Measurements from ENCODE around the gene SHC3. TPM values are rescaled to one million over a fixed set of nuclear protein-coding genes. Genes with fewer than 3 reads are reported as not detected.

SHC3 gene, protein sequence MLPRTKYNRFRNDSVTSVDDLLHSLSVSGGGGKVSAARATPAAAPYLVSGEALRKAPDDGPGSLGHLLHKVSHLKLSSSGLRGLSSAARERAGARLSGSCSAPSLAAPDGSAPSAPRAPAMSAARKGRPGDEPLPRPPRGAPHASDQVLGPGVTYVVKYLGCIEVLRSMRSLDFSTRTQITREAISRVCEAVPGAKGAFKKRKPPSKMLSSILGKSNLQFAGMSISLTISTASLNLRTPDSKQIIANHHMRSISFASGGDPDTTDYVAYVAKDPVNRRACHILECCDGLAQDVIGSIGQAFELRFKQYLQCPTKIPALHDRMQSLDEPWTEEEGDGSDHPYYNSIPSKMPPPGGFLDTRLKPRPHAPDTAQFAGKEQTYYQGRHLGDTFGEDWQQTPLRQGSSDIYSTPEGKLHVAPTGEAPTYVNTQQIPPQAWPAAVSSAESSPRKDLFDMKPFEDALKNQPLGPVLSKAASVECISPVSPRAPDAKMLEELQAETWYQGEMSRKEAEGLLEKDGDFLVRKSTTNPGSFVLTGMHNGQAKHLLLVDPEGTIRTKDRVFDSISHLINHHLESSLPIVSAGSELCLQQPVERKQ
- 0.27 TPM for total RNA-seq (2021; ENCODE audit: unreplicated experiment)
- 0.09 and 0.16 TPM in 2 replicates for polyA plus RNA-seq (2012)
- Bru-seq, nascent RNA = percentile 36 among the genes with signal in this experiment
- BruChase-seq, experiment 1, labeled RNA remaining after a 6-hour chase = percentile 39 among the genes with signal in this experiment
- BruChase-seq, experiment 2, labeled RNA remaining after a 2-hour chase = percentile 39 among the genes with signal in this experiment
- long read RNA-seq = 0 reads

DNA sequence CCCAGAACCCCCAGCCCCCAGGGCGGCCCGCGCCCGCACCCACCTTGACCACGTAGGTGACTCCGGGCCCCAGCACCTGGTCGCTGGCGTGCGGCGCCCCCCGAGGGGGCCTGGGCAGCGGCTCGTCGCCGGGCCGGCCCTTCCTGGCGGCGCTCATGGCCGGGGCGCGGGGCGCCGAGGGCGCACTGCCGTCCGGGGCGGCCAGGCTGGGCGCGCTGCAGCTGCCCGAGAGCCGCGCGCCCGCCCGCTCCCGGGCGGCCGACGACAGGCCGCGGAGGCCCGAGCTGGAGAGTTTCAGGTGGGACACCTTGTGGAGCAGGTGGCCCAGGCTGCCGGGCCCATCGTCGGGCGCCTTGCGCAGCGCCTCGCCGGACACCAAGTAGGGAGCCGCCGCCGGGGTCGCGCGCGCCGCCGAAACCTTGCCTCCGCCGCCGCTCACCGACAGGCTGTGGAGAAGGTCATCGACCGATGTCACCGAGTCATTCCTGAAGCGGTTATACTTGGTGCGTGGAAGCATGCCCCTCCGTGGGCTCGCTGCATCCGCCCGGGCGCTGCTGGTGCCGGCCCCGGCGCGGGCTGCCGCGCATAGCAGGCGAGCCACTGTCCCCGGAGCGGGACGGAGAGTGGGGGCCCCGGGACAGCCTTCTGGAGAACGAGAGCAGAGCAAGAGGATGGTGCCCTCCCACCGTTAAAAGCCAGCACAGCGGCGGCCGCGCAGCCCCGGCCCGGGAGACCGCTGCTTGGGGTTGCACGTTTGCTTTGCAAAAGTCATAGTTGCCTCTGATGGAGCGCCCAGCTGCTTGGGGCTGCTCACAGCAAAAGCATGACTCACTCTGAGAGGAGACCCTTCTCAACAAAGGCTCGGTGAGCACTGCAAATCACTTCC is at the start of gene SHC3:
TSS of gene SHC3 (minus strand) at position 875 of the 886 bp plus-strand sequence. CDS start at position 517, 358 bp downstream.
- H3K9me3 ChIP-seq (ENCODE audit: control insufficient read depth in 1 of 2, insufficient read depth in 1 of 2, low read depth in 1 of 2, low read length in 2 of 2) = no peaks in the 10 kb centered on the region
- TF ChIP-seq SIN3A (IDR thresholded peaks at IDR 0.05; ENCODE audit: low read depth) = no peak
- H3K9ac ChIP-seq (ENCODE audit: low read length) = peak within 1 kb of the TSS; percentile 53
- DNase-seq (ENCODE audit: low read depth, low spot score) (no peak), ATAC-seq (no peak)
- H3K79me2 ChIP-seq (ENCODE audit: insufficient read depth, low read length) = no peaks in the 10 kb centered on the region
- no TSS peak for BruUV-seq (replicated peaks)
- H3K9me2 ChIP-seq (ENCODE audit: insufficient read depth) = no peaks in the 10 kb centered on the region
- intact Hi-C loops (cut with micrococcal nuclease) = no loop called here
- ChIA-PET POLR2A (no interaction called here), RAD21 (ENCODE audit: low non-redundant PET in 1 of 2, low total read pairs in 2 of 2, uncharacterized antibody in 2 of 2, unreplicated experiment in 2 of 2) (no interaction called here), CTCF (no interaction called here)
- H3K4me1 ChIP-seq (ENCODE audit: control insufficient read depth in 1 of 2, insufficient read depth in 2 of 2, low read length in 2 of 2) = peaks cover 23% of the 10 kb centered on the region in 2 experiments; a peak in 3 of 4 replicates
- H3K27ac ChIP-seq (ENCODE audit: low read depth, low read length) = peak within 1 kb of the TSS; percentile 93
- H3K4me2 ChIP-seq (ENCODE audit: low read length) = peak within 1 kb of the TSS; percentile 76
- peak within 1 kb of the TSS; percentile 72 for H2AFZ ChIP-seq (ENCODE audit: low read depth, low read length, poor library complexity, severe bottlenecking)
- H4K20me1 ChIP-seq (ENCODE audit: insufficient read depth) = no peaks in the 10 kb centered on the region
- no peaks in the 10 kb centered on the region for H3K27me3 ChIP-seq (ENCODE audit: insufficient read depth, low read length)
- H3K4me3 ChIP-seq (replicated peaks in 1 of 2; ENCODE audit: low read depth in 1 of 2, low read length in 2 of 2) = peak within 1 kb of the TSS; percentile 34 to 51
- H3K36me3 ChIP-seq (ENCODE audit: control insufficient read depth in 1 of 2, insufficient read depth in 2 of 2, low read length in 2 of 2) = no peaks in the 10 kb centered on the region

DNA sequence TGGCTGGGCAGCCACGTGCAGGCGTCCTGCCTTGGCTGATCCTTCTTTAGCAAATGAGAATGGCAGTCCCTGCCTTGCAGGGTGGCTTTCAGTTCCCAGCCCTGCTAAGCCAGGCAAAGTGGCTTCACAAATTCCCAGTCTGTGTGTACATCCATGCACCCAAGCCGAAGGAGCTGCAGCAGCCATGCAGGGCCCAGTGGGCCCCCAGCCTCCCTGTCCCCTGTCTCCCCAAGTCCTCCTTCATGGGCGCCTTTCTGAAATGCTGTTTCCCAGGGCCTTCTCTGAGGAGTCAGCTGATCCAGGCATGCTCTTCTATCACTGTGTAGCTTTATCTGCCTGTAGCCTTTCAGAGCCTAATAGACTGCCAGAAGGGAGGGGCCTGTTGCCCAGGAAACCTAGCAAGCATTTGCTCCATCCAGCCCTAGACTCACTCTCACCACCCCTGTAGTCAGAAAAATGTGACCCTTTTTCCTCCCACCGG is 47.4 kb upstream of the SHC3 start:
- Histone ChIP-seq H3K27me3 (ENCODE audit: insufficient read depth, low read length) (no peaks in the 10 kb centered on the region), H3K4me3 (replicated peaks in 1 of 2; ENCODE audit: low read depth in 1 of 2, low read length in 2 of 2) (no peak overlapping the region), H3K9me3 (ENCODE audit: control insufficient read depth in 1 of 2, insufficient read depth in 1 of 2, low read depth in 1 of 2, low read length in 2 of 2) (no peaks in the 10 kb centered on the region), H4K20me1 (ENCODE audit: insufficient read depth) (no peaks in the 10 kb centered on the region), H3K79me2 (ENCODE audit: insufficient read depth, low read length) (no peaks in the 10 kb centered on the region), H3K9me2 (ENCODE audit: insufficient read depth) (no peaks in the 10 kb centered on the region), H3K9ac (ENCODE audit: low read length) (no peak overlapping the region), H3K36me3 (ENCODE audit: control insufficient read depth in 1 of 2, insufficient read depth in 2 of 2, low read length in 2 of 2) (no peaks in the 10 kb centered on the region), H3K4me1 (ENCODE audit: control insufficient read depth in 1 of 2, insufficient read depth in 2 of 2, low read length in 2 of 2) (no peaks in the 10 kb centered on the region), H2AFZ (ENCODE audit: low read depth, low read length, poor library complexity, severe bottlenecking) (no peak overlapping the region), H3K4me2 (ENCODE audit: low read length) (no peak overlapping the region), H3K27ac (ENCODE audit: low read depth, low read length) (no peak overlapping the region)
- ChIA-PET POLR2A (no interaction called here), CTCF (no interaction called here), RAD21 (ENCODE audit: low non-redundant PET in 1 of 2, low total read pairs in 2 of 2, uncharacterized antibody in 2 of 2, unreplicated experiment in 2 of 2) (no interaction called here)
- intact Hi-C loops (cut with micrococcal nuclease) = no loop called here
- no peak for ATAC-seq
- DNase-seq (ENCODE audit: low read depth, low spot score) = no peak
- BruUV-seq (replicated peaks) = no TSS peak
- TF ChIP-seq TCF7L2 (IDR thresholded peaks at IDR 0.05; ENCODE audit: borderline replicate concordance, extremely low read depth, insufficient read depth, insufficient read length) = no peak
- no peak for TF ChIP-seq EGR1 (IDR thresholded peaks at IDR 0.05; ENCODE audit: low read depth)
- TF ChIP-seq RAD21 (IDR thresholded peaks at IDR 0.05; ENCODE audit: low read depth) = no peak
- no peak for TF ChIP-seq ELF1 (IDR thresholded peaks at IDR 0.05; ENCODE audit: borderline replicate concordance, low read depth)
- no peak for TF ChIP-seq FOSL1 (IDR thresholded peaks at IDR 0.05; ENCODE audit: low read depth)
- TF ChIP-seq, protein P1, sequence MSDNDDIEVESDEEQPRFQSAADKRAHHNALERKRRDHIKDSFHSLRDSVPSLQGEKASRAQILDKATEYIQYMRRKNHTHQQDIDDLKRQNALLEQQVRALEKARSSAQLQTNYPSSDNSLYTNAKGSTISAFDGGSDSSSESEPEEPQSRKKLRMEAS (IDR thresholded peaks at IDR 0.05) = no peak
- TF ChIP-seq EZH2phosphoT487 (IDR thresholded peaks at IDR 0.05; ENCODE audit: borderline replicate concordance) = no peak
- TF ChIP-seq, protein P2, sequence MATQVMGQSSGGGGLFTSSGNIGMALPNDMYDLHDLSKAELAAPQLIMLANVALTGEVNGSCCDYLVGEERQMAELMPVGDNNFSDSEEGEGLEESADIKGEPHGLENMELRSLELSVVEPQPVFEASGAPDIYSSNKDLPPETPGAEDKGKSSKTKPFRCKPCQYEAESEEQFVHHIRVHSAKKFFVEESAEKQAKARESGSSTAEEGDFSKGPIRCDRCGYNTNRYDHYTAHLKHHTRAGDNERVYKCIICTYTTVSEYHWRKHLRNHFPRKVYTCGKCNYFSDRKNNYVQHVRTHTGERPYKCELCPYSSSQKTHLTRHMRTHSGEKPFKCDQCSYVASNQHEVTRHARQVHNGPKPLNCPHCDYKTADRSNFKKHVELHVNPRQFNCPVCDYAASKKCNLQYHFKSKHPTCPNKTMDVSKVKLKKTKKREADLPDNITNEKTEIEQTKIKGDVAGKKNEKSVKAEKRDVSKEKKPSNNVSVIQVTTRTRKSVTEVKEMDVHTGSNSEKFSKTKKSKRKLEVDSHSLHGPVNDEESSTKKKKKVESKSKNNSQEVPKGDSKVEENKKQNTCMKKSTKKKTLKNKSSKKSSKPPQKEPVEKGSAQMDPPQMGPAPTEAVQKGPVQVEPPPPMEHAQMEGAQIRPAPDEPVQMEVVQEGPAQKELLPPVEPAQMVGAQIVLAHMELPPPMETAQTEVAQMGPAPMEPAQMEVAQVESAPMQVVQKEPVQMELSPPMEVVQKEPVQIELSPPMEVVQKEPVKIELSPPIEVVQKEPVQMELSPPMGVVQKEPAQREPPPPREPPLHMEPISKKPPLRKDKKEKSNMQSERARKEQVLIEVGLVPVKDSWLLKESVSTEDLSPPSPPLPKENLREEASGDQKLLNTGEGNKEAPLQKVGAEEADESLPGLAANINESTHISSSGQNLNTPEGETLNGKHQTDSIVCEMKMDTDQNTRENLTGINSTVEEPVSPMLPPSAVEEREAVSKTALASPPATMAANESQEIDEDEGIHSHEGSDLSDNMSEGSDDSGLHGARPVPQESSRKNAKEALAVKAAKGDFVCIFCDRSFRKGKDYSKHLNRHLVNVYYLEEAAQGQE (IDR thresholded peaks at IDR 0.05; ENCODE audit: low read depth) = no peak
- TF ChIP-seq, protein P3, sequence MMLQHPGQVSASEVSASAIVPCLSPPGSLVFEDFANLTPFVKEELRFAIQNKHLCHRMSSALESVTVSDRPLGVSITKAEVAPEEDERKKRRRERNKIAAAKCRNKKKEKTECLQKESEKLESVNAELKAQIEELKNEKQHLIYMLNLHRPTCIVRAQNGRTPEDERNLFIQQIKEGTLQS (IDR thresholded peaks at IDR 0.05) = no peak
- TF ChIP-seq SIN3A (IDR thresholded peaks at IDR 0.05; ENCODE audit: low read depth) = no peak

Data from HCT116 (cell line).